ENCODE data around the gene MTFR1L.

MTFR1L gene

DNA sequence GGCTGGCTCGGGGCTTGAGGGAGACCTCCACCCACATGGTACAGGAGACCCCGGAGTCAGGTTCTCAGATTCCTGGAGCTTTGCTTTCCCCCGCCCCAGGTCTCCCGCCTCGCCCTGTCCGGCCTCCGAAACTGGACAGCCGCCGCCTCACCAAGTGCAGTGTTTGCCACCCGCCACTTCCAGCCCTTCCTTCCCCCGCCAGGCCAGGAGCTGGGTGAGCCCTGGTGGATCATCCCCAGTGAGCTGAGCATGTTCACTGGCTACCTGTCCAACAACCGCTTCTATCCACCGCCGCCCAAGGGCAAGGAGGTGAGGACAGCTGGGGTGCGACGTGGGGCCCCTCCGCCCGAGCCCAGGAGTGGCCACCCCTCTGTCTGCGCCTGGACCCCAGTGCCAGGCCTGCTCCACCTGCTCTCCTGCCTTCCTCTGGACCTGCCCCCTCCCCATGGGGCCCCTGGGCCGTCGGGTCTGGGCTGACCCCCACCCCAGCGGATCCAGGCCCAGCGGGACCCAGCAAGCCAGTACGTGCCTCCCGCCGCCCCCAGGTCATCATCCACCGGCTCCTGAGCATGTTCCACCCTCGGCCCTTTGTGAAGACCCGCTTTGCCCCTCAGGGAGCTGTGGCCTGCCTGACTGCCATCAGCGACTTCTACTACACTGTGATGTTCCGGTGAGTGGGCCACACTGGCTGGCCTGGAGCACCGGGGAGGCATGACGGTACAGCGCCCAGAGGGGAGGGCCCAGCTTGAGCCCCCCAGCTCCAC is 11.1 kb upstream of the MTFR1L start:
- no peak for DNase-seq

DNA sequence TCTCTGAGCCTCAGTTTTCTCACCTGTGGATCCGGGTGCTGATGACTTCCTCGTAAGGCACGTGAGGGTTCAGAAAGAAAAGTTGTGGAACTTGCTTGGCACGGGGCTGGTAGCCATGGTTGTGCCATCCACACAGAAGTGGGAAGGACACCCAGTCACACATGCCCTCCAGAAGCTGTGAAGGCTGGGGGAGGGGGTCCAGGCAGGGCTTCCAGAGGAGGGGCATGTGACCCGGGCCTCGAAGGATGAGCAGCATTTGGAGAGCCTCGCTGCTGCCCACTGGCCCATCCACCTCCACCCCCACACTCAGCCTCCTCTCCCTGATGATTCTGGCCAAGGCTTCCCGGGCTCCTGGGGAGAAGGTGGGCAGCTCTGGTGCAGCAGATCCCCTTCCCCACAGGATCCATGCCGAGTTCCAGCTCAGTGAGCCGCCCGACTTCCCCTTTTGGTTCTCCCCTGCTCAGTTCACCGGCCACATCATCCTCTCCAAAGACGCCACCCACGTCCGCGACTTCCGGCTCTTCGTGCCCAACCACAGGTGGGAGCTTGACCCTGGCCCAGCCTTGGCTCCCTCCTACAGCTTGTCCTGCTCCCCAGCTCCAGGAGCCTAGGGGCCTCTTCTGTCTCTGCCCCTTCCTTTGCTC is 10.3 kb upstream of the MTFR1L start:
- DNase-seq, result no peak

DNA sequence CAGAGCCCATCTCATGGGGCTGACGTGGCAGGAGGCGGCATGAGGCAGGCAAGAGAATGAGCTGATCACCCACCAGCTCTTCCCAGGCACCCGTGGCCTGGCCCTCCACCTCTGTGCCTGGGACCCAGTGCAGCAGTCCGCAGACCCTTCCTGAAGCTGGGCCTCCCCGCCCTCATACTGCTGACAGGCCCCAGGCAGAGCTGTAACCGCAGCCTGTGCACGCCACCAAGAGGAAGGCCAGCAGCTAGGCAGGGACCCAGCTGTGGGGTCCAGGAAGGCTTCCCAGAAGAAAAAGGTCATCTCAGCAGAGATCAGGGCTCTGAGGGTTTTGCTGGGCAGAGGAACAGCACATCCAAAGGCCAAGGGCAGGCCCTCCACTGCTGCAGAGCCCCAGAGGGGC is 9.8 kb upstream of the MTFR1L start:
- DNase-seq, result no peak

DNA sequence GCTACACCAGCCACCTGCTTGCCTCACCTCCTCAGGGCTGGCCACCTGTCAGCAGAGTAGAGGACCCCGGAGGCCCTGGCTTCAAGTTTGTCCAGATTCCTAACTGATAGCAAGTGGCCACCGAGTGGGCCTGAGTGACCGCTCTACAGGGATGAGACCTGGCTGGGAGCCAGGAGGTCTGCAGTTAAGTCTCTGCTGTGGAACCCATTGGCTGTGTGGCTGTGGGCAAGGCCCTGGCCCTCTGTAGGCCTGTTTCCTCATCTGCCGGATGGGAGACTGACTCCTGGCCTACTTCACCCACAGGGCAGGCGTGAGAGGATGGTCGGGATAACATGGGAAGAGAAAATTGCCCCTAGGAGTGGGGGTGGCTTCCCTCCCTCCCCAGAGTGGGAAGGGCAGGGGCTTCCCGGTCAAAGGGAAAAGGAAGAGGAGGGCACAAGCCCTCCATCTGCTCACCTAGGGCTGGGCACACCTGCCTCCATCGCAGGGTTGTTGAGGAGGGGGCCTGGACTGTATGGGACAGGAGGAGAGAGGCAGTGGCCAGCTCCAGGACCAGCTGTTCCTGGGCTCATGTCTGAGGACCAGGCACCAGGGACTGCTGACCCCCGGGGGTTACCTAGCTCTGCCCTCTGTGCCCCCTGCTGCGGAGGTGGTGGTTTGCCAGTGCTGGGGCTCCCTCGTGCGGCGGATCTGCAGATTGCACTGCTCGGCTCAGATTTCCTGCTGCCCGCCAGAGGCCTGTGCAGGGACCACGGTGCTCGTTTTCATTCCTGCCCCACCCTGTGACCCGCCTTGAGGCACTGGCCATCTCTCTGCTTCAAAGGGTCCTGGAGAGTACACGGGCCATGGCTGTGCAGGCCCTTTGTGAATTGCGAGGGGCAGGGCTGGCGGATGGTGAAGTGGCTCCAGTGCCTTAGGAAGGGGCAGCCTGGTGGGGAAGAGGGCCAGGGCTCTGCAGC is 9.1 kb upstream of the MTFR1L start:
- peak; percentile 58 for DNase-seq

DNA sequence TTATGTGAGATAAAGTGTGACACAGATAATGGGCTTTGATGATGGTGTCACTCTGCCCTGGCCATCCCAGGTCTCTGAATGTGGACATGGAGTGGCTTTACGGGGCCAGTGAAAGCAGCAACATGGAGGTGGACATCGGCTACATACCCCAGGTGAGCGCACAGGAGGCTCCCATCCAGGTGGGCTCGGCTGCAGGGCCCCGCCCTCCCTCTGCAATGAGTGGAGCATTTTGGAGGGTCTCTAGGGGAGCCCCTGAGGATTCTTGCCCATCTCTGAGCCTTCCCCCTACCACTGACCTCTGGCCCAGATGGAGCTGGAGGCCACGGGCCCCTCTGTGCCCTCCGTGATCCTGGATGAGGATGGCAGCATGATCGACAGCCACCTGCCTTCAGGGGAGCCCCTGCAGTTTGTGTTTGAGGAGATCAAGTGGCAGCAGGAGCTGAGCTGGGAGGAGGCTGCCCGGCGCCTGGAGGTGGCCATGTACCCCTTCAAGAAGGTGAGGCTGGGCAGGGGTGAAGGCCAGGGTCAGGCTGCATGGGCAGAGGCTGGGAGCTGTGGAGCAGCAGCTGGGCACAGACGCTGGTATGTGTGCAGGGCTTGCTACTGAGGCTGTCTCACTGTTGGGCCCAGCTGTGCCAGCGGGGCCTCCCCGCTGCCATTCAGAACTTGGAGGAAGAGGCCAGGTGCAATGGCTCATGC is 8.2 kb upstream of the MTFR1L start:
- no peak for DNase-seq

DNA sequence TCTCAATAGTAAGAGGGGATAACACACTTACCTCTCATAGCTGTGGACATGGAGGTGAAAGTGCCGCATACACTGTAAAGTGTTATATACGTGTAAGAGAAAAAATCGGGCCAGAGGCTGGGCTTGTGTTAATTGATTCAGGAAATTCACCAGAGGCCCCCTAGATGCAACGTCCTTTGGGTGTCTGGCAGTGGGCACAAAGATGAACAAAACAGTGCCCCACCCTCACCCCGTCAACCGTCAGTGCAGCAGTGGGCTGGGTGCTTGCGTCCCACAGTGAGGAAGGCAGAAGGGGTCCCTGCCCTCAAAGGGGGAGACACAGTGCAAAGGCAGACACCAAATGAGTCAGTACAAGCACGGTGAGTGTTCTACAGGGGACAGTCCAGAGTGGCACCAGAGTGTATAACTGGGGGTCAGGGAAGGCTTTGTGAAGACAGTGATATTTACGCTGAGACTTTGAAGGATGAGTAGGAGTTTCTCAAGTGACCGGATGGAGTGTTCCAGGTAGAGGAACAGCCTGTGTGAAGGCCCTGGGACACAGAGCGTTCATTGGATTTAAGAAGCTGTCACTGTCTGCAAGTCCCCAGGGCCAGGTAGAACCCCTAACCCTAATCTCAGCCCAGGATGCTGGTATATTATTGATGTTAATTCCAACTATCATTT is 6.6 kb upstream of the MTFR1L start:
- DNase-seq, result no peak

DNA sequence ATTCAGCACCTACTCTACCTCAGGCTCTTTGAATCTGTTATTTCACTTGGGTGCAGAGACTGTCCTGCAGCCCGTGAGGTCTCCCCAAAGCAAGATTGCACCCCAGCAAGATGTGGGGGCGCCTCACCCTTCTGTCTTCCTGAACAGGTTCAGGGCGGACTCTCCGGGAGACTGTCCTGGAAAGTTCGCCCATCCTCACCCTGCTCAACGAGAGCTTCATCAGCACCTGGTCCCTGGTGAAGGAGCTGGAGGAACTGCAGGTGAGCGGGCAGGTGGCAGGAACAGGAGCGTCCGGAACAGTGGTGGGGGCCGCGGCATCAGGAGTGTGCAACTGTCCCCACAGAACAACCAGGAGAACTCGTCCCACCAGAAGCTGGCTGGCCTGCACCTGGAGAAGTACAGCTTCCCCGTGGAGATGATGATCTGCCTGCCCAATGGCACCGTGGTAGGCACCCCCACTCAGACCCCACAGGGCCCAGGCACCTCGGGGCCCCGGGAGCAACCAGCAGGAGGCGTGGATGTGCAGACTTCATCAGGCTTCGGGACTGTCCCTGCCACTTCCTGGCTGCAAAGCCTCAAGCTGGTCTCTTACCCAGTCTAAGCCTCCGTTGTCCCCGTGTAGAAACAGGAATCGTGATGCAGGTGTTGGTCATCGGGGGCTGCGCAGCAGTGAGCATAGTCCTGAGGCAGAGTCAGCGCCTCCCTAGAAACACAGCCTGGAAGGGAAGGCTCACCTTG is 5.9 kb upstream of the MTFR1L start:
- DNase-seq, result no peak

DNA sequence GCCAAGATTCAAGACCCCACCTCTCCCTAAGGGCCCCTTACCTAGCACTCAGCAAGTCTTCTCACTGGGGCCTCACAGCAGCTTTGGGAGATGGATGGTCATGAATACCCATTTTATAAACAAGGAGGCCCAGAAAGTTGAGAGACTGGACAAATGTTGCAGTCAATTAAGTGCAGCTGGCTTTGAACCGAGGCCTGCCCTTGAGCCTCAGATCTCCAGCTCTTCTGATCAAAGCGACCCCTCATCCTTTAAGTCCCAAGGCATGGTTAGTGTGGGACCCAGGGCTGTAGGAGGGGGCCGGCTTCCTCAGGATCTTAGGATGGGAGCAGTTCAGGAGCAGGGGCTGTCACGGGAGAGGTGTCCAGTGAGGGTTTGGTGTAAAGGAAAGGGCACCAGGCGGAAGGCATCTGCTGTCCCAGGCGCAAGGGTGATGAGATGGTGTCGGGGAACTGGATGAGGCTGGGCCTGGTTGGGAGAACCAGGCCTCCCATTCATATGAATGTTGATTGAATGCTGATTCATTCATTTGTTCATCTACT is 5.1 kb upstream of the MTFR1L start:
- no peak for DNase-seq

DNA sequence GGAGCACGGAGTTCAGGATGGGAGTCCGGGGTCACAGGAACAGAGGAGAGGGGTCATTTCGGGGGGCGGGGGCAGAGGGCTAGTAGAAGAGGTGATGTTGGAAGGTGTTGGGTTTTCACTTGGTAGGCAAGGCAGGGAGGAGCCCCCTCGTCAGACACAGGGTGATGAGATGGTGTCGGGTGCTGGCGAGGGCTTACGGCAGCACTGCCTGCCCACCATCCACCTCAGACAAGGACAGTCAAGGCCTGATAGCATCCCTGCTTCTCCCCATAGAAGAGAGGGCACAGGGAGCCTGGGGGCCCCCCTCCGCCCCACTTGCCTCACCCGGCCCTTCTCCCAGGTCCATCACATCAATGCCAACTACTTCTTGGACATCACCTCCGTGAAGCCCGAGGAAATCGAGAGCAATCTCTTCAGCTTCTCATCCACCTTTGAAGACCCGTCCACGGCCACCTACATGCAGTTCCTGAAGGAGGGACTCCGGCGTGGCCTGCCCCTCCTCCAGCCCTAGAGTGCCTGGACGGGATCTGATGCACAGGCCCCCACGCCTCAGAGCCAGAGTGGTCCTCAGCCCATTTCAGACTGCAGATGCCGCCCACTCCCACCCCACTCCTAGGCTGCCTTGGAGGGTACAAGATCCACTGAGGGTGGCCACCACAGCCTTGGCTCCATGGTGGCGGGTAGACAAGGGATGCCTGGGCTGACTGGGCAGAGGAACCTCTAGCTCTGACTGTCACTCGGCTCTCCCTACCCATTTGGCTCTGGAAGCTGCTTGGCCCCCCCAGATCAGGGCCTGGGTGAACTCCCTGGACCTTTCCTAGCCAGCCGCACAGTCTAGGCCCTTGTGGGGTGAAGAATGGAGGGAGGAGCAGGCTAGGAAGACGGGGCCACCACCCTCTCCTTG is 4.3 kb upstream of the MTFR1L start:
- DNase-seq, result no peak

DNA sequence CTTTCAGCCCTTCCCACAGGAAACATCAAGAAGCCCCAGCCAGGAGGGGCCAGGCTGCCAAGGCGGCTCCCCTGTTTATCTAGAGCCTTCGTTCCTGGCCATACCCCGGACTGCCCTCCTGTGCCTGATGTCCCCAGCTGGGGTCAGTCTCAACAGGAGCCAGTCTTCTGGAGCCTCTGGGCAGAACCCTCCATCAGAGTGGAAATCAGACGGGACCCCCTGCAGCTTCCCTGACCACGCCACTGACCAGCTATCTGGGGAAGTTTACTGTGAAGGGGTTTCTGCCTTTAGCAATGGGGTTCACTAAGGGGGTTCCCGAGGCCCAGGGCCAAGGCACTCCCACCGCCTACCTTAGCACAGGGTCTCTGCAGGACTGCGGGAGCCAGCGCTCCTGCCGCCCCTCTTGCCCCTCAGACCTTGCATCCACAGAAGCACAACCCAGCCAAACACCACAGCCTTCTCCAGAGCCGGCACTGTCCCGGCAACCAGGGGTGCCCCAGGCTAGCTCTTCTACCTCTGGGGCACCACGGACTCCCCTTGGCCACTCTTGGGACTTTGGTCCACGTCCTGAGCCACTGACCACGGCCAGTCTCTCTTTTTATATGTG is 3.5 kb upstream of the MTFR1L start:
- no peak for DNase-seq

DNA sequence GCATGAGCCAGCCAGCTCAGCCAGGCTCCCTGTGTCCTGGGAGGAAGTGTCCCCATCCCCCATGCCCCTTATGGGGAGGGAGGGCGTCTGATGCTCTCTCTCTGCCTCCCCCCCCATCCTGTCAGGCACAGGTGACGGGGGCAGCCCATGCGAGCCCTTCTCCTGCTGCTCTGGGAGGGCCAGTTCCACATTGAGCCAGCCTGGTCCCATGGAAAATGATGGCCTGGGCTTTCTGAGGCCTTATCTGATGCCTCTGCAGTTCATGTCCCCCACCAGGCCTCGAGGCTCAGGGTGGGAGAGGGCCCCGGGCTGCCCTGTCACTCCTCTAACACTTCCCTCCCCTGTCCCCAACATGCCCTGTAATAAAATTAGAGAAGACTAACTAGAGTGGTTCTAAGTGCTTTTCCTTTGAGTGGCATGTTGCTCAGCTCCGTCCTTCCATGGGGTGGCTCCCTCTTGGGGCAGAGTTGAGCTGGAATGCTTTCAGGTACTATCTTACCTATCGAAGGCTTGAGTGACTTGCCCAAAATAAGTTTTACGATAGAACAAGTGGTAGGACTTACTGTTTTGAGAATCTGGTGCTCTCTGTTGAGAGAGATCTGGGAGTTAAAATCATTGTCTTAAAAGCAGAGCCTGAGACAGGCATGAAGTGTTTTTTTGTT is 1.8 kb upstream of the MTFR1L start:
- DNase-seq, result no peak

DNA sequence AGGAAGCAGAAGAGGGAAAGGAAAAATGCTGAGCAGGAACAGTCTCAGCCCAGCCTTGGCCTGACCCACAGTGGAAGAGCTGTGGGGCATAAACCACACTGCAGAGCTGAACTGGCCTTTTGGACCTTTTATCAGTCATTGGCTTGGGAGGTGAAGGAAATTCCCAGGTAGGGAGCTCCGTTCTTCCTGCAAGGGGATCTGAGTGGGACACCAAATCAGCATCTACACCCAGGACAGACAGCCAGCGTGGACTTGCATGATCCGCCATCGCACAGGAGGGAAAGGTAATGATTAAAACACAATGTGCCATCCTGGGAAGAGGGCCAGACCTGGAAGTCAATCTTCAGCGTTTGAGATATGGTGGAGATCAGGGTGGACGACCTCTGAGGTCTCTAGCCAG is 1.2 kb upstream of the MTFR1L start:
- DNase-seq, result no peak

DNA sequence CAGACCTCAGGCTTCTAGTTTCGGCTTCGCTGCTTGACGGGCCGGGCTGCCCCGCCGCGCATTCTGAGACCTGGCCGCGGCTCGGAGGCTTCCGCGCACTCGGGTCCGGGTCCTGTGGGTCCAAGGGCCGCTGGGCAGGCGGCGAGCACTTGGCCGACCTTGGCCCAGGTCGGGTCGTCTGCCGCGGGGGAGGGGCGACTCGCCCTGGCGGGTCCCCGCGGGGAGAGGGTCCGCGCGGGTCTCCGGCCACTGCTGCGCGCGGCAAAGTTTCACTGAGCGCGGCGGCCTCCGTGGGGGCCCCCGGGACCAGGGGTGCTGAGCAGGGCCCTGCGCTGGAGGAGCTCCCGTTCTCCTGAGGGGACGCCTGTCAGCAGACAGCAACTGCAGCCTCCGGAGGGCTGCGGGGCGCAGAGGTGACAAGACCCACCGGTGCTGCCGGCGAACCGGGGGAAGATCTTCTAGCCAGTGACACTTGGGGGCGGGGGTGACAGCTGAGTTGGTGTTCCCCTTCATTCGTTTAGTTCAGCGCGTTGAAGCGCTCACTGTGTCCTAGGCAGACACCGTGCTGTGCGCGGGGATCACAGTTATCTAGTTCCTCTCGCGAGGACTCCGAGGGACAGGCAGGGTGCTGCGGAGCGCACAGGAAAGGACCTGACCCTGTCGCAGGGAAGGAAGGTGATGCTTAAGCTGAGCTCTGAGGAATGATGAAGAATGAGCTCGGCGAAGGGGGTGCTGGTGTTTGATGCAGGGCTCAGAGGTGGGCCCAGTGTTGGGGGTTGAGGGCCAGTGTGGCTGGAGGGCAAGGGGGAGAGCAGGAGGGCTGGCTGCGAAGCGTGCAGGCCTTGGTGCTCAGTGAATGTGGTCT is 725 bp downstream of the MTFR1L start:
- peak; percentile 64 for DNase-seq

DNA sequence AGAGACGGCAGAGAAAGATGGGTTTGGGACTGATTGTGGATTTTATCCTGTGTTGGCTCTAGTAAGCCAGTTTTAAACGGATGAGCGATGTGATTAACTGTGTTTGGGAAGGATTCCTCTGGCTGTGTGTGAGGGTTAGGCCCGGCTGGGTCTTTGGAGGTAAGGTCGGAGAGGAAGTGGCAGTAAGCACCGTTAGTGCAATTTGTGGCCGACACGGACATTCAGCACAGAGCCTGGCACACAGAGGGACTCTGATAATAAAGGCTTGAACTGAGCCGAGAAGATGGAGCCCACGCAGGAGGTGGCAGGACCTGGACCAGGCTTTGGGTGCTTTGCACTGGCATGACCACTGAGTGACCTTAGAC is 1.3 kb downstream of the MTFR1L start:
- no peak for DNase-seq

DNA sequence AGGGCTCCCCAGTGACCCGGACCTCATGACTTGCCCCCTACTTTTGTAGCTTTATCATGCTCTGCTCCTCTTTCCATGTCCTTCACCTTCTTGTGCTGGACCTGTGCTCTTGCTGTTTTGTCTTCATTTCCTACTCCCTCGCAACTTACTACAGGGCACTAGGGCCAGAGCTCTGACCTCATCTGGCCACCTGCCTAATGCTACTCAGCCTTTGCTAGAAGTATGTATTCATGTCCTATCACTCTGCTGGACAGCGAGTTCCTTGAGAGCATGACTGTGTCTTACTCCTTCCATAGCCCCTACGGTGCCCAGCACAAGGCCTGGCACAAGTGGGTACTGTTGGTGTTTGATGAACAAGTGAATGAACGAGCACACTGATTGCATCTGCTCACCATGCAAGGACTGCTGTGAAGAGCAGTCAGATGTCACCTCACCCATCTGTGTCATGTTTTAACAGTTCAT is 1.9 kb downstream of the MTFR1L start:
- no peak for DNase-seq

DNA sequence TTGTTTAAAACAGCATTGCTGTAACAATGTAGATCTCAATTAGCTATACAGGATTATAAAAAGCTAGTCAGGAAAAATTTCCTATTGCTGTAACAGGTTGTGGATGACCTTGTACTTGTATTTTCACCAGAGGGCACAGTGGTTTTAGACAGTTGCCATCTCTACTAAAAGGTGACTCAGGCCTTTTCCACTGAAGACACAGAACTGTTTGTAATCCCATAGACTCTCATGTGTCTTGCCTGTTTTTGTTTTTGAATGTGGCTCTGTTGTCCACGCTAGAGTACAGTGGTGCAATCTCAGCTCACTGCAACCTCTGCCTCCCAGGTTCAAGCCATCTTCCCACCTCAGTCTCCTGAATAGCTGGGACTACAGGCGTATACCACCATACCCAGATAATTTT is 5.9 kb downstream of the MTFR1L start:
- no peak for DNase-seq

DNA sequence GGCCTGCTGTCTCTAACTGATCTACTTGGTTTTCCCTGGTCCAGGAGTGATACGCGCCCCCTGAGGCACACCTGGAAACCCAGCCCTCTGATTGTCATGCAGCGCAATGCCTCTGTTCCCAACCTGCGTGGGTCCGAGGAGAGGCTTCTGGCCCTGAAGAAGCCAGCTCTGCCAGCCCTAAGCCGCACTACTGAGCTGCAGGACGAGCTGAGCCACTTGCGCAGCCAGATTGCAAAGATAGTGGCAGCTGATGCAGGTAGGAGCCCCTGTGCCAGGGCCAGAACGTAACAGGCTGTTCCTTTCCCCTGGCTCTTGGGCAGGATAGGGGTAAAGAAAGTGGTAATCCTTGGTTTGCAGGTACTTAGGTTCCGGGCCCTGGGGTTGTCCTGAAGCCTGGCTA is 6.8 kb downstream of the MTFR1L start:
- no peak for DNase-seq

DNA sequence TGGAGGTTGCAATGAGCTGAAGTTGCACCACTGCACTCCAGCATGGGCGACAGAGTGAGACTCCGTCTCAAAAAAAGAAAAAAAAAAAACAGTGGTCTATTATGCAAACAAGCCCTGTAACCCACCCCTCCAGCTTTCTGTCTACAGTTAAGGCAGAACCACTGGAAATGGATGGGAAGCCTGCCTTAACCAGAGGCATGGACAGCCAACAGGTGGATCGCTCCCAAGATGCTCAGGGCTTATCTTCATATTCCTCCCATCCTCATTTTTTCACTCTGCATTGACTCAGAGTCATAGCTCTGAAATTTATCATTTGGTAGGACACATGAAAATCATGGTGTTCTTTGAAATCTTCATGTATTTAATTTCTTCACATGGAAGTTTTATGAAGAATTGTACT is 8.7 kb downstream of the MTFR1L start:
- no peak for DNase-seq

Data from NCI-H69 (cell line).